ENCODE results near the gene CCSAP.

- TF ChIP-seq CTCF (conservative IDR thresholded peaks at IDR 0.05; ENCODE audit: low read depth, low read length) (no peak), EZH2 (IDR thresholded peaks at IDR 0.05; ENCODE audit: low read length, unreplicated experiment) (no peak)
Observed at GRCh38 chr1:229272164-229273158, 70.4 kb downstream of the CCSAP start.
